GM23338 (cell line): ENCODE measurements around the gene WARS2. TPM values are rescaled to one million over a fixed set of nuclear protein-coding genes. Genes with fewer than 3 reads are reported as not detected.
"Not testable (repeated sequence)": the region's sequence is repeated elsewhere in the genome, so short reads cannot be mapped to it uniquely, and the experiment has no call there.

Experiments
- ATAC-seq: fragments of 200-7000 bp; cut with Tn5 transposase; 3 replicates; pipeline ENCODE4 v1.9.1; 2020
- DNase-seq: peaks from one replicate; pipeline ENCODE4 v3.0.0-alpha.2; 2015; ENCODE audit warnings: low spot score
- H2AFZ ChIP-seq: fragments of 200-600 bp; sonication (generic); 2 replicates; pipeline ENCODE4 v1.8.0; 2016; ENCODE audit warnings: antibody characterized with exemption, mild to moderate bottlenecking, moderate library complexity
- H3F3A ChIP-seq: fragments of 200-600 bp; sonication (generic); replicated peaks from 2 replicates; pipeline ENCODE4 v1.8.0; 2017; ENCODE audit warnings: antibody characterized with exemption, mixed run types, low read depth
- H3K27ac ChIP-seq: fragments of 200-600 bp; sonication (generic); 2 replicates; pipeline ENCODE4 v1.6.1; 2016; ENCODE audit warnings: low read depth
- H3K27me3 ChIP-seq: fragments of 200-600 bp; sonication (generic); 2 replicates; pipeline ENCODE4 v1.8.0; 2016; ENCODE audit warnings: mild to moderate bottlenecking, mixed run types, moderate library complexity; ENCODE audit not compliant: insufficient read depth
- H3K36me3 ChIP-seq: fragments of 200-600 bp; sonication (generic); 2 replicates; pipeline ENCODE4 v1.8.0; 2016; ENCODE audit warnings: mild to moderate bottlenecking; ENCODE audit not compliant: insufficient read depth
- H3K4me1 ChIP-seq: fragments of 200-600 bp; sonication (generic); 2 replicates; pipeline ENCODE4 v1.8.0; 2016; ENCODE audit warnings: mild to moderate bottlenecking, moderate library complexity; ENCODE audit not compliant: insufficient read depth
- H3K4me2 ChIP-seq: fragments of 200-600 bp; sonication (generic); 2 replicates; pipeline ENCODE4 v1.7.1; 2017; ENCODE audit warnings: mixed run types
- H3K4me3 ChIP-seq: fragments of 200-600 bp; sonication (generic); 2 replicates; pipeline ENCODE4 v1.6.1; 2016; ENCODE audit warnings: mixed run types
- H3K79me2 ChIP-seq: fragments of 200-600 bp; sonication (generic); replicated peaks from 2 replicates; pipeline ENCODE4 v1.8.0; 2017; ENCODE audit warnings: mild to moderate bottlenecking; ENCODE audit not compliant: insufficient read depth
- H3K9me2 ChIP-seq: fragments of 200-600 bp; sonication (generic); 2 replicates; pipeline ENCODE4 v1.8.0; 2017; ENCODE audit not compliant: insufficient read depth
- H4K20me1 ChIP-seq: fragments of 200-600 bp; sonication (generic); replicated peaks from 2 replicates; pipeline ENCODE4 v1.8.0; 2017; ENCODE audit warnings: mild to moderate bottlenecking; ENCODE audit not compliant: insufficient read depth
- H3K27ac Mint-ChIP-seq: 2 replicates; pipeline ENCODE4 v1.8.0; 2020; ENCODE audit warnings: inconsistent platforms, mild to moderate bottlenecking, moderate library complexity, mixed read lengths
- H3K27me3 Mint-ChIP-seq: 3 replicates; pipeline ENCODE4 v1.8.0; 2022; ENCODE audit warnings: low read depth, mild to moderate bottlenecking, moderate library complexity, mixed read lengths, inconsistent platforms; ENCODE audit not compliant: insufficient read depth, poor library complexity
- H3K36me3 Mint-ChIP-seq: 3 replicates; pipeline ENCODE4 v1.8.0; 2021; ENCODE audit warnings: low read depth, mild to moderate bottlenecking, inconsistent platforms, moderate library complexity, mixed read lengths
- H3K4me1 Mint-ChIP-seq: 3 replicates; pipeline ENCODE4 v1.8.0; 2020; ENCODE audit warnings: mild to moderate bottlenecking, inconsistent platforms, mixed read lengths
- H3K4me3 Mint-ChIP-seq: 3 replicates; pipeline ENCODE4 v1.8.0; 2021; ENCODE audit warnings: moderate library complexity, mild to moderate bottlenecking, inconsistent platforms, mixed read lengths
- H3K9me3 Mint-ChIP-seq: 3 replicates; pipeline ENCODE4 v1.8.0; 2020; ENCODE audit warnings: moderate library complexity, mild to moderate bottlenecking, inconsistent platforms, mixed read lengths
- CREB1 ChIP-seq: fragments of 250-450 bp; sonication (Bioruptor Pico); IDR thresholded peaks from 2 replicates; pipeline ENCODE4 v1.5.0; 2020; ENCODE audit warnings: low read depth, mild to moderate bottlenecking, moderate library complexity
- EZH2phosphoT487 ChIP-seq: fragments of 200-600 bp; sonication (generic); IDR thresholded peaks from one replicate; pipeline ENCODE4 v1.8.1; 2018; ENCODE audit warnings: antibody characterized with exemption; ENCODE audit not compliant: unreplicated experiment
- JUNB ChIP-seq: IDR thresholded peaks from one replicate; pipeline ENCODE4 v1.6.1; 2016; ENCODE audit warnings: antibody characterized with exemption; ENCODE audit not compliant: unreplicated experiment
- POLR2AphosphoS5 ChIP-seq: IDR thresholded peaks from 2 replicates; pipeline ENCODE4 v1.6.1; 2016; ENCODE audit warnings: antibody characterized with exemption, low read depth
- ZNF114 ChIP-seq: fragments of 250-450 bp; sonication (Bioruptor Pico); IDR thresholded peaks from 2 replicates; pipeline ENCODE4 v1.5.0; 2020; ENCODE audit warnings: mild to moderate bottlenecking, moderate library complexity
- polyA plus RNA-seq: library from polyadenylated mRNA; unstranded; fragments of >200 nt; fragmentation: Nextera tagmentation; extraction: Ambion mirVana; gene quantifications from 2 replicates; pipeline ENCODE4 v1.2.1, GENCODE V29; 2016
- total RNA-seq: library from RNA; depleted of rRNA; stranded (reverse); fragments of >200 nt; shearing (Covaris generic); gene quantifications from 2 replicates; pipeline ENCODE4 v1.2.3, GENCODE V29; 2014
- TF ChIP-seq, protein P1 (sequence below), 2 experiments: fragments of 200-600 bp in 1 of 2; sonication (generic) in 1 of 2; conservative IDR thresholded peaks; 2 replicates each; pipeline versions ENCODE4 v1.5.1 to v1.6.1; 2016 to 2017; ENCODE audit warnings: antibody characterized with exemption in 2 of 2, low read depth in 2 of 2, mild to moderate bottlenecking in 2 of 2, moderate library complexity in 1 of 2
- TF ChIP-seq, protein P2 (sequence below): IDR thresholded peaks from one replicate; pipeline ENCODE4 v1.6.1; 2018; ENCODE audit warnings: antibody characterized with exemption; ENCODE audit not compliant: unreplicated experiment

WARS2 gene
- total and polyA plus RNA-seq, 2 experiments from 2014 or later: 6.4 to 12.6 TPM

DNA sequence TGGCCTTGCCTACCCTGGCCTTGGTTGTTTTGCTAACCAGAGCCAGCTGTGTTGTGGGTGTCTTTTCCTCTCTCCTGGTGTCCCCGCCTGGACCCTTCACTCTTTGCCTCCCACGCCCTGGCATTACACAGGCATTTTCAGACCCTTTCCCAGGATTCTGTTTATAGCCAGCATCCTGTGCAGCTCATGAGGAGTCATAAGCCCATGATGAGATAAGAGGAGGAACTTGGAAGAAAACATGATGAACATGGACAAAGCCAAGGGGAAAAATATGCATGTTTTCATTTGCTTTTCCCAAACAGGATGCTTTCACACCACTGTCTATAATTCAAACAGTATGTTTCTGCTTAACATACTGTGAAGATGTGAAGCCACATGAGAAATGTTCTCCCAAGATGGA, 18.7 kb upstream of the WARS2 start:
- DNase-seq (no peak), ATAC-seq (no peak)
- Mint-ChIP-seq H3K27me3 (peaks cover 3% of the 10 kb centered on the region), H3K4me3 (no peak overlapping the region), H3K36me3 (peaks cover 48% of the 10 kb centered on the region), H3K27ac (no peak overlapping the region), H3K4me1 (no peaks in the 10 kb centered on the region), H3K9me3 (peaks cover 36% of the 10 kb centered on the region)
- no peak overlapping the region for H3K27ac ChIP-seq
- no peak overlapping the region for H3K4me2 ChIP-seq
- no peaks in the 10 kb centered on the region for H3K4me1 ChIP-seq
- no peaks in the 10 kb centered on the region for H3F3A ChIP-seq
- no peaks in the 10 kb centered on the region for H3K27me3 ChIP-seq
- no peaks in the 10 kb centered on the region; the same call in 1 of the 2 replicates for H3K36me3 ChIP-seq
- no peak overlapping the region for H3K4me3 ChIP-seq
- H4K20me1 ChIP-seq: no peaks in the 10 kb centered on the region
- H3K9me2 ChIP-seq: no peaks in the 10 kb centered on the region
- TF ChIP-seq, protein P1, sequence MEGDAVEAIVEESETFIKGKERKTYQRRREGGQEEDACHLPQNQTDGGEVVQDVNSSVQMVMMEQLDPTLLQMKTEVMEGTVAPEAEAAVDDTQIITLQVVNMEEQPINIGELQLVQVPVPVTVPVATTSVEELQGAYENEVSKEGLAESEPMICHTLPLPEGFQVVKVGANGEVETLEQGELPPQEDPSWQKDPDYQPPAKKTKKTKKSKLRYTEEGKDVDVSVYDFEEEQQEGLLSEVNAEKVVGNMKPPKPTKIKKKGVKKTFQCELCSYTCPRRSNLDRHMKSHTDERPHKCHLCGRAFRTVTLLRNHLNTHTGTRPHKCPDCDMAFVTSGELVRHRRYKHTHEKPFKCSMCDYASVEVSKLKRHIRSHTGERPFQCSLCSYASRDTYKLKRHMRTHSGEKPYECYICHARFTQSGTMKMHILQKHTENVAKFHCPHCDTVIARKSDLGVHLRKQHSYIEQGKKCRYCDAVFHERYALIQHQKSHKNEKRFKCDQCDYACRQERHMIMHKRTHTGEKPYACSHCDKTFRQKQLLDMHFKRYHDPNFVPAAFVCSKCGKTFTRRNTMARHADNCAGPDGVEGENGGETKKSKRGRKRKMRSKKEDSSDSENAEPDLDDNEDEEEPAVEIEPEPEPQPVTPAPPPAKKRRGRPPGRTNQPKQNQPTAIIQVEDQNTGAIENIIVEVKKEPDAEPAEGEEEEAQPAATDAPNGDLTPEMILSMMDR (conservative IDR thresholded peaks at IDR 0.05; ENCODE audit: low read depth in 2 of 2): no peak
- no peak for TF ChIP-seq POLR2AphosphoS5
- no peak for TF ChIP-seq ZNF114
- no peak for TF ChIP-seq CREB1 (CRISPR knock-in tag)
- TF ChIP-seq, protein P2, sequence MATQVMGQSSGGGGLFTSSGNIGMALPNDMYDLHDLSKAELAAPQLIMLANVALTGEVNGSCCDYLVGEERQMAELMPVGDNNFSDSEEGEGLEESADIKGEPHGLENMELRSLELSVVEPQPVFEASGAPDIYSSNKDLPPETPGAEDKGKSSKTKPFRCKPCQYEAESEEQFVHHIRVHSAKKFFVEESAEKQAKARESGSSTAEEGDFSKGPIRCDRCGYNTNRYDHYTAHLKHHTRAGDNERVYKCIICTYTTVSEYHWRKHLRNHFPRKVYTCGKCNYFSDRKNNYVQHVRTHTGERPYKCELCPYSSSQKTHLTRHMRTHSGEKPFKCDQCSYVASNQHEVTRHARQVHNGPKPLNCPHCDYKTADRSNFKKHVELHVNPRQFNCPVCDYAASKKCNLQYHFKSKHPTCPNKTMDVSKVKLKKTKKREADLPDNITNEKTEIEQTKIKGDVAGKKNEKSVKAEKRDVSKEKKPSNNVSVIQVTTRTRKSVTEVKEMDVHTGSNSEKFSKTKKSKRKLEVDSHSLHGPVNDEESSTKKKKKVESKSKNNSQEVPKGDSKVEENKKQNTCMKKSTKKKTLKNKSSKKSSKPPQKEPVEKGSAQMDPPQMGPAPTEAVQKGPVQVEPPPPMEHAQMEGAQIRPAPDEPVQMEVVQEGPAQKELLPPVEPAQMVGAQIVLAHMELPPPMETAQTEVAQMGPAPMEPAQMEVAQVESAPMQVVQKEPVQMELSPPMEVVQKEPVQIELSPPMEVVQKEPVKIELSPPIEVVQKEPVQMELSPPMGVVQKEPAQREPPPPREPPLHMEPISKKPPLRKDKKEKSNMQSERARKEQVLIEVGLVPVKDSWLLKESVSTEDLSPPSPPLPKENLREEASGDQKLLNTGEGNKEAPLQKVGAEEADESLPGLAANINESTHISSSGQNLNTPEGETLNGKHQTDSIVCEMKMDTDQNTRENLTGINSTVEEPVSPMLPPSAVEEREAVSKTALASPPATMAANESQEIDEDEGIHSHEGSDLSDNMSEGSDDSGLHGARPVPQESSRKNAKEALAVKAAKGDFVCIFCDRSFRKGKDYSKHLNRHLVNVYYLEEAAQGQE: no peak
- TF ChIP-seq EZH2phosphoT487: no peak
- TF ChIP-seq JUNB: no peak
- H2AFZ ChIP-seq: no peak overlapping the region
- no peaks in the 10 kb centered on the region; the same call in 1 of the 2 replicates for H3K79me2 ChIP-seq

DNA sequence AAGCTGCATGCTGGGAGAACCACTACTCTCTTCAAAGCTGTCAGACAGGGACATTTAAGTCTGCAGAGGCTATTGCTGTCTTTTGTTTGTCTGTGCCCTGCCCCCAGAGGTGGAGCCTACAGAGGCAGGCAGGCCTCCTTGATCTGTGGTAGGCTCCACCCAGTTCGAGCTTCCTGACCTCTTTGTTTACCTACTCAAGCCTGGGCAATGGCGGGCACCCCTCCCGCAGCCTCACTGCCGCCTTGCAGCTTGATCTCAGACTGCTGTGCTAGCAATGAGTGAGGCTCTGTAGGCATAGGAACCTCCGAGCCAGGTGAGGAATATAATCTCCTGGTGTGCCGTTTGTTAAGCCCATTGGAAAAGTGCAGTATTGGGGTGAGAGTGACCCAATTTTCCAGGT, 16.3 kb upstream of the WARS2 start:
- not testable (repeated sequence) for H3K27ac Mint-ChIP-seq, H3K27me3 ChIP-seq, H3K4me3 Mint-ChIP-seq, H3K9me2 ChIP-seq, H2AFZ ChIP-seq, H3F3A ChIP-seq, H3K36me3 ChIP-seq, DNase-seq, H3K4me1 ChIP-seq, H3K4me3 ChIP-seq, H4K20me1 ChIP-seq, H3K27me3 Mint-ChIP-seq, H3K4me2 ChIP-seq, H3K79me2 ChIP-seq, H3K27ac ChIP-seq, ATAC-seq, H3K4me1 Mint-ChIP-seq
- Mint-ChIP-seq H3K9me3 (peaks cover 37% of the 10 kb centered on the region), H3K36me3 (peaks cover 63% of the 10 kb centered on the region)

DNA sequence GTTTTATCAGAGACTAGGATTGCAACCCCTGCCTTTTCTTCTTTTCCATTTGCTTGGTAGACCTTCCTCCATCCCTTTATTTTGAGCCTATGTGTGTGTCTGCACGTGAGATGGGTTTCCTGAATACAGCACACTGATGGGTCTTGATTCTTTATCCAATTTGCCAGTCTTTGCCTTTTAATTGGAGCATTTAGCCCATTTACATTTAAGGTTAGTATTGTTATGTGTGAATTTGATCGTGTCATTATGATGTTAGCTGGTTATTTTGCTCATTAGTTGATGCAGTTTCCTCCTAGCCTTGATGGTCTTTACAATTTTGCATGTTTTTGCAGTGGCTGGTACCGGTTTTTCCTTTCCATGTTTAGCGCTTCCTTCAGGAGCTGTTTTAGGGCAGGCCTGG, 14.6 kb upstream of the WARS2 start:
- H2AFZ ChIP-seq, H3K27me3 ChIP-seq, H4K20me1 ChIP-seq, DNase-seq, H3F3A ChIP-seq, H3K4me2 ChIP-seq, H3K4me1 Mint-ChIP-seq, H3K4me3 ChIP-seq, H3K36me3 ChIP-seq, H3K27ac Mint-ChIP-seq, H3K9me2 ChIP-seq, ATAC-seq, H3K27ac ChIP-seq, H3K4me1 ChIP-seq, H3K4me3 Mint-ChIP-seq, H3K27me3 Mint-ChIP-seq, H3K79me2 ChIP-seq: not testable (repeated sequence)
- H3K9me3 Mint-ChIP-seq: peaks cover 37% of the 10 kb centered on the region
- H3K36me3 Mint-ChIP-seq: peaks cover 76% of the 10 kb centered on the region
